ENCODE measurements around the gene TEAD3.

DNA sequence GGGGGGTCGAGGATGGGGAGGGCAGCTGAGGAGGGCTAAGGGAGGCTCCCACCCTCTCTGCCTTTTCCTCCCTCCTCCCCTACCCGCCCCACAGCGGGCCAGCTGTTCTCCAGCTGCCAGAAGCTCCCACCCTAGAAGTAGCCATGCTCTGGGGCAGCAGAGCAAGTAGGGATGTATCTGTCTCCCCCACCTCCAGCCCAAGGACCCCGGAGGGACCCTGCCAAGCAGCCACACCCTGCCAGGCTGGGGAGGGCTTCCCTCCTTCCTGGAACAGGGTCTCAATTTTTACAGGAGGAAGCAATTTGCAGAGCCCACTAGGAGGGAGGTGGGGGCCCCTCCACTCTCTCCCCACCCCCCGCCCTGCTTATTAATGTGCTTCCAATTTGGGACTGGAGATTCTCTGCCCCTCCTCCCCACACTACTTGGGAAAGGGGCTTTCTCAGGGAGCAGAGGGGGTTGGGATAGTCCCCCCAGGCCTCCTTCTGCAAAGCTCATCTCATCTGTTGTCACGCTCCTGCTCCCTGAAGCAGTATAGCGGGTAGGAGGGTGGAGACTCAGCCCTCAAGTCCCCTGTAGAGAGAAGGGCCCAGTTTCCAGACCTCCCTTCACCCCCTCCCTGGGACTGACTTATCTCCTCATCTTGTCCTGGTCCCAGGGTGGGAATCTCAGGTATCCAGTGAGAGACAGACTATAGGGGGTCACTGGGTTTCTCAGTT is 4.5 kb downstream of the TEAD3 start:
- TF ChIP-seq CTCF (IDR thresholded peaks at IDR 0.05; ENCODE audit: low read depth, low read length) (no peak), POLR2A (IDR thresholded peaks at IDR 0.05; ENCODE audit: extremely low read depth, insufficient read length) (no peak), MYC (IDR thresholded peaks at IDR 0.05; ENCODE audit: low read depth, low read length) (no peak)
